Activated T-cell treated with anti-CD3 and anti-CD28 coated beads, Interleukin-2, amount 50 U/mL, for 72 hours (primary cell): ENCODE data around the gene BCAS4. TPM values are rescaled to one million over a fixed set of nuclear protein-coding genes. Genes with fewer than 3 reads are reported as not detected.
A peak's percentile ranks its signal among the peaks of the same experiment; 100 is the strongest.
"Not testable (repeated sequence)": the region's sequence is repeated elsewhere in the genome, so short reads cannot be mapped to it uniquely, and the experiment has no call there.

ENCODE experiments used
- ATAC-seq, 2 donors: fragments of 150-1000 bp; cut with Tn5 transposase; replicated peaks in 1 of 2; 2 replicates each; pipeline ENCODE4 v1.10.0; 2021; ENCODE audit warnings: moderate library complexity in 2 of 2, mild to moderate bottlenecking in 1 of 2
- DNase-seq, 2 donors: peaks; one replicate each; pipeline ENCODE4 v3.0.0; 2021 to 2022; ENCODE audit warnings: mixed read lengths in 1 of 2
- H3K27ac Mint-ChIP-seq: one replicate; pipeline ENCODE4 v1.8.0; 2022; ENCODE audit warnings: mild to moderate bottlenecking, moderate library complexity, mixed read lengths
- H3K27me3 Mint-ChIP-seq: one replicate; pipeline ENCODE4 v1.8.0; 2022; ENCODE audit warnings: low read depth, mixed read lengths
- H3K36me3 Mint-ChIP-seq, 2 donors: one replicate each; pipeline ENCODE4 v1.8.0; 2022; ENCODE audit warnings: mixed read lengths in 2 of 2, mild to moderate bottlenecking in 1 of 2; ENCODE audit not compliant: insufficient read depth in 2 of 2
- H3K4me1 Mint-ChIP-seq: one replicate; pipeline ENCODE4 v1.8.0; 2022; ENCODE audit warnings: low read depth, mixed read lengths
- H3K4me3 Mint-ChIP-seq, 2 donors: one replicate each; pipeline ENCODE4 v1.8.0; 2022; ENCODE audit warnings: mild to moderate bottlenecking in 2 of 2, mixed read lengths in 2 of 2, moderate library complexity in 2 of 2
- H3K9me3 Mint-ChIP-seq, 2 donors: one replicate each; pipeline ENCODE4 v1.8.0; 2022; ENCODE audit warnings: mixed read lengths in 2 of 2
- total RNA-seq, 2 donors: library from RNA; stranded (reverse); gene quantifications; one replicate each; pipeline ENCODE4 v1.2.3, GENCODE V29; 2022

Gene BCAS4
- total RNA-seq, 2 donors from 2014 or later, result 13.6 to 26.7 TPM

- no peak overlapping the region for H3K4me3 Mint-ChIP-seq
- ATAC-seq (no peak), DNase-seq (no peak)
- H3K27ac Mint-ChIP-seq, result no peak overlapping the region
- H3K27me3 Mint-ChIP-seq, result no peaks in the 10 kb centered on the region
- H3K4me1 Mint-ChIP-seq, result no peaks in the 10 kb centered on the region
- H3K9me3 Mint-ChIP-seq, result no peaks in the 10 kb centered on the region
- no peaks in the 10 kb centered on the region for H3K36me3 Mint-ChIP-seq
Observed at GRCh38 chr20:50876063-50876685, 81.3 kb downstream of the BCAS4 start.

- DNase-seq (no peak), ATAC-seq (no peak)
- no peaks in the 10 kb centered on the region for H3K27me3 Mint-ChIP-seq
- no peaks in the 10 kb centered on the region for H3K9me3 Mint-ChIP-seq
- no peak overlapping the region for H3K4me3 Mint-ChIP-seq
- H3K36me3 Mint-ChIP-seq, result no peaks in the 10 kb centered on the region
- H3K4me1 Mint-ChIP-seq, result no peaks in the 10 kb centered on the region
- no peak overlapping the region for H3K27ac Mint-ChIP-seq
Observed at GRCh38 chr20:50876816-50877215, 82.0 kb downstream of the BCAS4 start.

- Mint-ChIP-seq H3K27me3 (no peaks in the 10 kb centered on the region), H3K4me3 (no peak overlapping the region), H3K36me3 (peaks cover 0 to 1% of the 10 kb centered on the region in 2 donors), H3K9me3 (no peaks in the 10 kb centered on the region), H3K27ac (no peak overlapping the region), H3K4me1 (no peaks in the 10 kb centered on the region)
- DNase-seq, result no peak
- ATAC-seq, result no peak
Observed at GRCh38 chr20:50877232-50877743, 82.4 kb downstream of the BCAS4 start.

- Mint-ChIP-seq H3K9me3 (no peaks in the 10 kb centered on the region), H3K4me3 (no peak overlapping the region), H3K27ac (no peak overlapping the region), H3K27me3 (no peaks in the 10 kb centered on the region), H3K36me3 (peaks cover 0 to 2% of the 10 kb centered on the region in 2 donors), H3K4me1 (no peaks in the 10 kb centered on the region)
- no peak for DNase-seq
- peak in 1 of 2 donors; percentile 14 for ATAC-seq
Observed at GRCh38 chr20:50879649-50880550, 85.0 kb downstream of the BCAS4 start.

GRCh38 chr20:50881759-50882424 lies 87.0 kb downstream of the BCAS4 start:
- H3K4me1 Mint-ChIP-seq, H3K9me3 Mint-ChIP-seq, DNase-seq, H3K27me3 Mint-ChIP-seq, H3K4me3 Mint-ChIP-seq, H3K27ac Mint-ChIP-seq, H3K36me3 Mint-ChIP-seq, ATAC-seq: not testable (repeated sequence)

- H3K4me3 Mint-ChIP-seq, result no peak overlapping the region
- H3K36me3 Mint-ChIP-seq, result peaks cover 0 to 2% of the 10 kb centered on the region in 2 donors
- no peak overlapping the region for H3K27ac Mint-ChIP-seq
- no peaks in the 10 kb centered on the region for H3K27me3 Mint-ChIP-seq
- H3K9me3 Mint-ChIP-seq, result no peaks in the 10 kb centered on the region
- H3K4me1 Mint-ChIP-seq, result no peaks in the 10 kb centered on the region
- DNase-seq, result no peak
- no peak for ATAC-seq
Observed at GRCh38 chr20:50883856-50884255, 89.0 kb downstream of the BCAS4 start.

- H3K9me3 Mint-ChIP-seq, result no peaks in the 10 kb centered on the region
- H3K27me3 Mint-ChIP-seq, result no peaks in the 10 kb centered on the region
- peaks cover 0 to 9% of the 10 kb centered on the region in 2 donors for H3K36me3 Mint-ChIP-seq
- no peaks in the 10 kb centered on the region for H3K4me1 Mint-ChIP-seq
- ATAC-seq (no peak), DNase-seq (no peak)
- H3K27ac Mint-ChIP-seq, result no peak overlapping the region
- H3K4me3 Mint-ChIP-seq, result no peak overlapping the region
Observed at GRCh38 chr20:50885068-50885467, 90.2 kb downstream of the BCAS4 start.

- Mint-ChIP-seq H3K9me3 (no peaks in the 10 kb centered on the region), H3K27me3 (no peaks in the 10 kb centered on the region), H3K27ac (no peak overlapping the region), H3K4me1 (peaks cover 2% of the 10 kb centered on the region), H3K4me3 (no peak overlapping the region), H3K36me3 (peaks cover 0 to 9% of the 10 kb centered on the region in 2 donors)
- ATAC-seq (no peak), DNase-seq (no peak)
Observed at GRCh38 chr20:50885781-50886180, 90.9 kb downstream of the BCAS4 start.

GRCh38 chr20:50886184-50886790 lies 91.4 kb downstream of the BCAS4 start:
- Mint-ChIP-seq H3K9me3 (no peaks in the 10 kb centered on the region), H3K27me3 (no peaks in the 10 kb centered on the region), H3K4me1 (peaks cover 8% of the 10 kb centered on the region), H3K4me3 (no peak overlapping the region), H3K36me3 (peaks cover 0 to 9% of the 10 kb centered on the region in 2 donors), H3K27ac (no peak overlapping the region)
- ATAC-seq, result no peak
- no peak for DNase-seq

GRCh38 chr20:50887576-50887975 lies 92.7 kb downstream of the BCAS4 start:
- ATAC-seq, result no peak
- Mint-ChIP-seq H3K4me1 (peaks cover 20% of the 10 kb centered on the region), H3K36me3 (peaks cover 5 to 18% of the 10 kb centered on the region in 2 donors), H3K27me3 (no peaks in the 10 kb centered on the region), H3K27ac (no peak overlapping the region), H3K9me3 (no peaks in the 10 kb centered on the region), H3K4me3 (no peak overlapping the region)
- DNase-seq, result no peak

- peaks cover 11 to 32% of the 10 kb centered on the region in 2 donors for H3K36me3 Mint-ChIP-seq
Observed at GRCh38 chr20:50891138-50891537, 96.3 kb downstream of the BCAS4 start.

GRCh38 chr20:50892394-50892793 lies 97.5 kb downstream of the BCAS4 start:
- ATAC-seq (peak; percentile 45 to 50), DNase-seq (no peak)
- H3K4me1 Mint-ChIP-seq, result peaks cover 53% of the 10 kb centered on the region
- H3K27ac Mint-ChIP-seq, result peak overlapping the region; percentile 89
- H3K9me3 Mint-ChIP-seq, result no peaks in the 10 kb centered on the region
- no peaks in the 10 kb centered on the region for H3K27me3 Mint-ChIP-seq
- H3K36me3 Mint-ChIP-seq, result peaks cover 13 to 35% of the 10 kb centered on the region in 2 donors
- H3K4me3 Mint-ChIP-seq, result peak overlapping the region in 1 of 2 donors; percentile 68

More at GRCh38 chr20:50891138-50891537, 96.3 kb downstream of the BCAS4 start:
- DNase-seq (no peak), ATAC-seq (peak; percentile 36 to 48)
- Mint-ChIP-seq H3K9me3 (no peaks in the 10 kb centered on the region), H3K4me1 (peaks cover 47% of the 10 kb centered on the region), H3K27ac (peak overlapping the region; percentile 89), H3K27me3 (no peaks in the 10 kb centered on the region), H3K4me3 (no peak overlapping the region)
